NCI-H748 (cell line): ENCODE measurements around the gene CLDN34.

ENCODE experiments used
- DNase-seq: peaks from one replicate; lab custom pipeline; 2025; ENCODE audit not compliant: unreplicated experiment; lab: John Stamatoyannopoulos, UW

The CLDN34 gene

GRCh38 chrX:9980401-9980800 lies 13.2 kb downstream of the CLDN34 start:
- no peak for DNase-seq

GRCh38 chrX:9980927-9981326 lies 13.8 kb downstream of the CLDN34 start:
- no peak for DNase-seq

- no peak for DNase-seq
Observed at GRCh38 chrX:9983441-9983840, 16.3 kb downstream of the CLDN34 start.

- no peak for DNase-seq
Observed at GRCh38 chrX:9983846-9984245, 16.7 kb downstream of the CLDN34 start.

GRCh38 chrX:9988762-9989161 lies 21.6 kb downstream of the CLDN34 start:
- no peak for DNase-seq

GRCh38 chrX:9992061-9992460 lies 24.9 kb downstream of the CLDN34 start:
- no peak for DNase-seq

- no peak for DNase-seq
Observed at GRCh38 chrX:9992724-9993123, 25.6 kb downstream of the CLDN34 start.

GRCh38 chrX:9995855-9996339 lies 28.7 kb downstream of the CLDN34 start:
- peak; percentile 80 for DNase-seq

GRCh38 chrX:9997041-9997440 lies 29.9 kb downstream of the CLDN34 start:
- DNase-seq = no peak

- DNase-seq = no peak
Observed at GRCh38 chrX:9997524-9997923, 30.4 kb downstream of the CLDN34 start.

GRCh38 chrX:10001496-10001895 lies 34.3 kb downstream of the CLDN34 start:
- no peak for DNase-seq

- no peak for DNase-seq
Observed at GRCh38 chrX:10004832-10005475, 37.8 kb downstream of the CLDN34 start.

- DNase-seq = no peak
Observed at GRCh38 chrX:10006086-10006485, 38.9 kb downstream of the CLDN34 start.

GRCh38 chrX:10006770-10007169 lies 39.6 kb downstream of the CLDN34 start:
- DNase-seq = no peak

- DNase-seq = no peak
Observed at GRCh38 chrX:10007621-10008020, 40.5 kb downstream of the CLDN34 start.

GRCh38 chrX:10008483-10009056 lies 41.4 kb downstream of the CLDN34 start:
- DNase-seq = no peak

GRCh38 chrX:10009741-10010140 lies 42.6 kb downstream of the CLDN34 start:
- DNase-seq = no peak

- DNase-seq = peak; percentile 9
Observed at GRCh38 chrX:10010686-10011085, 43.5 kb downstream of the CLDN34 start.

- DNase-seq = no peak
Observed at GRCh38 chrX:10011261-10011931, 44.2 kb downstream of the CLDN34 start.

- no peak for DNase-seq
Observed at GRCh38 chrX:10011991-10012390, 44.8 kb downstream of the CLDN34 start.

- peak; percentile 87 for DNase-seq
Observed at GRCh38 chrX:10014462-10015354, 47.5 kb downstream of the CLDN34 start.
